H1 (cell line): ENCODE results near the gene MACIR. TPM values are rescaled to one million over a fixed set of nuclear protein-coding genes. Genes with fewer than 3 reads are reported as not detected.

Experiments
- CTCF ChIA-PET: fragments of 300-600 bp; sonication (Branson Sonifier 250); formaldehyde crosslinking; loops from one replicate; lab custom pipeline; 2021; ENCODE audit not compliant: partially characterized antibody; lab: Charles Lee
- POLR2A ChIA-PET: fragments of 300-600 bp; sonication (Branson Sonifier 250); formaldehyde crosslinking; loops from one replicate; lab custom pipeline; 2021; ENCODE audit warnings: inconsistent platforms; ENCODE audit not compliant: partially characterized antibody; lab: Charles Lee
- DNase-seq, 2 experiments: peaks; one replicate each; pipeline versions ENCODE4 v3.0.0 to v3.0.0-alpha.2; 2010 to 2022; ENCODE audit warnings: low spot score in 2 of 2, low read depth in 1 of 2, mixed read lengths in 1 of 2
- FAIRE-seq: peaks from 2 replicates; lab custom pipeline; 2011; peaks lifted over from hg19 to GRCh38; lab: Jason Lieb, UNC
- H2AFZ ChIP-seq: 2 replicates; pipeline ENCODE4 v1.8.1; 2012; ENCODE audit warnings: low read length, inconsistent platforms
- H2AK5ac ChIP-seq: 2 replicates; pipeline ENCODE4 v1.6.1; 2013; ENCODE audit warnings: low read depth, low read length
- H2BK120ac ChIP-seq: replicated peaks from 2 replicates; pipeline ENCODE3; 2013; ENCODE audit warnings: low read depth, low read length, inconsistent platforms
- H2BK12ac ChIP-seq: 2 replicates; pipeline ENCODE4 v1.6.1; 2013; ENCODE audit warnings: low read depth, low read length
- H2BK15ac ChIP-seq: 2 replicates; pipeline ENCODE4 v1.6.1; 2013; ENCODE audit warnings: low read length
- H2BK20ac ChIP-seq: 2 replicates; pipeline ENCODE4 v1.6.1; 2013; ENCODE audit warnings: low read length
- H2BK5ac ChIP-seq: 2 replicates; pipeline ENCODE4 v1.6.1; 2013; ENCODE audit warnings: low read depth, low read length
- H3K14ac ChIP-seq: 2 replicates; pipeline ENCODE4 v1.6.1; 2013; ENCODE audit warnings: inconsistent platforms; ENCODE audit not compliant: insufficient read length
- H3K18ac ChIP-seq: 2 replicates; pipeline ENCODE4 v1.6.1; 2013; ENCODE audit warnings: low read length; ENCODE audit errors: extremely low read depth
- H3K23ac ChIP-seq: 2 replicates; pipeline ENCODE4 v1.6.1; 2013; ENCODE audit warnings: inconsistent platforms; ENCODE audit not compliant: insufficient read length
- H3K23me2 ChIP-seq: 2 replicates; pipeline ENCODE4 v1.6.1; 2013; ENCODE audit warnings: low read depth, low read length
- H3K27ac ChIP-seq: 2 replicates; pipeline ENCODE4 v1.6.1; 2011; ENCODE audit warnings: low read depth, low read length, inconsistent platforms
- H3K27me3 ChIP-seq, 4 experiments: replicated peaks in 1 of 4; 1 replicate in 1 of 4; 2 replicates in 3 of 4; pipeline versions ENCODE4 v1.6.1 to v1.8.1; 2011 to 2013; ENCODE audit warnings: low read length in 3 of 4, mild to moderate bottlenecking in 3 of 4, inconsistent platforms in 2 of 4, mixed read lengths in 2 of 4, moderate library complexity in 1 of 4; ENCODE audit not compliant: control insufficient read depth in 3 of 4, insufficient read depth in 3 of 4; ENCODE audit errors: extremely low read depth in 1 of 4
- H3K36me3 ChIP-seq, 4 experiments: 2 replicates each; pipeline versions ENCODE4 v1.6.1 to v1.8.1; 2011 to 2013; ENCODE audit warnings: mild to moderate bottlenecking in 4 of 4, low read length in 3 of 4, moderate library complexity in 2 of 4, control low read depth in 1 of 4, inconsistent platforms in 1 of 4; ENCODE audit not compliant: insufficient read depth in 4 of 4, control insufficient read depth in 2 of 4
- H3K4ac ChIP-seq: replicated peaks from 2 replicates; pipeline ENCODE3; 2013; ENCODE audit warnings: low read length, low read depth, mixed read lengths, inconsistent platforms; ENCODE audit not compliant: insufficient read length
- H3K4me1 ChIP-seq, 4 experiments: replicated peaks in 1 of 4; 1 replicate in 1 of 4; 2 replicates in 3 of 4; pipeline versions ENCODE4 v1.6.1 to v1.8.1; 2011 to 2013; ENCODE audit warnings: low read length in 3 of 4, inconsistent platforms in 2 of 4, mixed read lengths in 1 of 4; ENCODE audit not compliant: insufficient read depth in 4 of 4, control insufficient read depth in 3 of 4
- H3K4me2 ChIP-seq, 2 experiments: 2 replicates each; pipeline versions ENCODE4 v1.6.1 to v1.8.1; 2011 to 2013; ENCODE audit warnings: low read depth in 2 of 2, low read length in 2 of 2, control low read depth in 1 of 2, inconsistent platforms in 1 of 2, mild to moderate bottlenecking in 1 of 2; ENCODE audit not compliant: insufficient read depth in 1 of 2
- H3K4me3 ChIP-seq, 4 experiments: fragments of 200-600, 300-600 bp in 1 of 4; sonication (generic), shearing (Covaris generic), sonication (Bioruptor Twin) in 1 of 4; 2 replicates each; pipeline versions ENCODE4 v1.5.1 to v1.8.1; 2011 to 2016; ENCODE audit warnings: low read length in 4 of 4, low read depth in 3 of 4, control low read depth in 2 of 4, inconsistent platforms in 2 of 4, mild to moderate bottlenecking in 2 of 4, mixed read lengths in 1 of 4, moderate library complexity in 1 of 4; ENCODE audit not compliant: insufficient read depth in 2 of 4; ENCODE audit errors: extremely low read depth in 1 of 4
- H3K56ac ChIP-seq: replicated peaks from 2 replicates; pipeline ENCODE3; 2013; ENCODE audit warnings: low read depth, mild to moderate bottlenecking, mixed read lengths, low read length, inconsistent platforms; ENCODE audit not compliant: insufficient read length
- H3K79me1 ChIP-seq: 2 replicates; pipeline ENCODE4 v1.6.1; 2013; ENCODE audit warnings: low read depth, low read length, control low read depth
- H3K79me2 ChIP-seq, 2 experiments: 2 replicates each; pipeline versions ENCODE4 v1.6.1 to v1.8.1; 2012 to 2013; ENCODE audit warnings: low read length in 2 of 2, mild to moderate bottlenecking in 2 of 2, inconsistent platforms in 1 of 2; ENCODE audit not compliant: insufficient read depth in 2 of 2, control insufficient read depth in 1 of 2
- H3K9ac ChIP-seq, 4 experiments: replicated peaks in 1 of 4; 1 replicate in 1 of 4; 2 replicates in 3 of 4; pipeline versions ENCODE4 v1.6.1 to v1.8.1; 2011 to 2013; ENCODE audit warnings: low read depth in 3 of 4, low read length in 3 of 4, control low read depth in 2 of 4, mild to moderate bottlenecking in 2 of 4, moderate library complexity in 2 of 4, inconsistent platforms in 1 of 4; ENCODE audit errors: extremely low read depth in 1 of 4
- H3K9me3 ChIP-seq, 2 experiments: 2 replicates each; pipeline versions ENCODE4 v1.6.1 to v1.8.1; 2012 to 2013; ENCODE audit warnings: mild to moderate bottlenecking in 2 of 2, moderate library complexity in 2 of 2, control low read depth in 1 of 2, inconsistent platforms in 1 of 2, low read depth in 1 of 2, low read length in 1 of 2, mixed read lengths in 1 of 2; ENCODE audit not compliant: insufficient read depth in 2 of 2
- H4K20me1 ChIP-seq, 2 experiments: replicated peaks in 1 of 2; 2 replicates each; pipeline versions ENCODE3 to v1.8.1; 2011 to 2013; ENCODE audit warnings: inconsistent platforms in 2 of 2, low read length in 2 of 2, mild to moderate bottlenecking in 1 of 2; ENCODE audit not compliant: insufficient read depth in 2 of 2, control insufficient read depth in 1 of 2
- H4K5ac ChIP-seq: 2 replicates; pipeline ENCODE4 v1.6.1; 2013; ENCODE audit warnings: low read length, low read depth, mixed read lengths, inconsistent platforms; ENCODE audit not compliant: insufficient read length
- H4K8ac ChIP-seq: 2 replicates; pipeline ENCODE4 v1.8.0; 2013; ENCODE audit warnings: mild to moderate bottlenecking, moderate library complexity, low read length, inconsistent platforms; ENCODE audit not compliant: insufficient read depth; ENCODE audit errors: extremely low read depth
- H4K91ac ChIP-seq: replicated peaks from 2 replicates; pipeline ENCODE3; 2013; ENCODE audit warnings: low read length, mixed read lengths, inconsistent platforms; ENCODE audit not compliant: insufficient read length
- CBX5 ChIP-seq: fragments of 300-800, 300-1000 bp; sonication (generic); IDR thresholded peaks from 2 replicates; pipeline ENCODE4 v1.7.1; 2016; ENCODE audit warnings: antibody characterized with exemption, low read length, low read depth
- CEBPB ChIP-seq: IDR thresholded peaks from 2 replicates; pipeline ENCODE4 v1.6.1; 2012; ENCODE audit warnings: low read depth, low read length
- CREB1 ChIP-seq: IDR thresholded peaks from 2 replicates; pipeline ENCODE4 v1.6.1; 2012; ENCODE audit warnings: inconsistent platforms
- CTBP2 ChIP-seq: IDR thresholded peaks from 2 replicates; pipeline ENCODE4 v1.7.0; 2011; ENCODE audit warnings: borderline replicate concordance, mild to moderate bottlenecking, moderate library complexity, mixed read lengths, low read length; ENCODE audit not compliant: insufficient read depth, insufficient read length
- EP300 ChIP-seq, 2 experiments: IDR thresholded peaks; 1 replicate in 1 of 2; 2 replicates in 1 of 2; pipeline ENCODE4 v1.6.1; 2011 to 2012; ENCODE audit warnings: low read depth in 2 of 2, low read length in 2 of 2, mild to moderate bottlenecking in 2 of 2, borderline replicate concordance in 1 of 2, inconsistent platforms in 1 of 2, moderate library complexity in 1 of 2
- FOSL1 ChIP-seq: IDR thresholded peaks from 2 replicates; pipeline ENCODE4 v1.6.1; 2011; ENCODE audit warnings: mild to moderate bottlenecking, low read depth, low read length, moderate library complexity; ENCODE audit not compliant: insufficient read depth
- KDM4A ChIP-seq: IDR thresholded peaks from one replicate; pipeline ENCODE4 v1.7.1; 2012; ENCODE audit warnings: low read depth, mild to moderate bottlenecking, moderate library complexity, low read length, inconsistent platforms; ENCODE audit not compliant: severe bottlenecking
- MAFK ChIP-seq: IDR thresholded peaks from 2 replicates; pipeline ENCODE4 v1.6.1; 2012; ENCODE audit warnings: low read depth, mild to moderate bottlenecking, improper control_type of control experiment, low read length
- NANOG ChIP-seq: IDR thresholded peaks from 2 replicates; pipeline ENCODE4 v1.6.1; 2011; ENCODE audit warnings: low read length, low read depth, mild to moderate bottlenecking, inconsistent platforms; ENCODE audit not compliant: insufficient read depth, poor library complexity, severe bottlenecking
- PHF8 ChIP-seq: fragments of 200-600 bp; sonication (generic); conservative IDR thresholded peaks from 2 replicates; pipeline ENCODE4 v1.7.1; 2012; ENCODE audit warnings: low read depth, mild to moderate bottlenecking, inconsistent platforms, low read length, moderate library complexity
- RFX5 ChIP-seq: IDR thresholded peaks from 2 replicates; pipeline ENCODE4 v1.6.1; 2011; ENCODE audit warnings: low read depth, low read length, improper control_type of control experiment, borderline replicate concordance
- TEAD4 ChIP-seq: IDR thresholded peaks from 2 replicates; pipeline ENCODE4 v1.6.1; 2012; ENCODE audit warnings: low read depth, low read length, inconsistent platforms, mixed read lengths
- WGBS, 2 experiments: shearing (Covaris generic) in 1 of 2; methylation state at CpG; one replicate each; pipeline versions ENCODE4 v1.1.6 to v1.1.7; 2013 to 2015; ENCODE audit warnings: low lambda C conversion rate in 2 of 2, mixed read lengths in 2 of 2, inconsistent platforms in 1 of 2, low coverage in 1 of 2, missing lambda C conversion rate in 1 of 2; ENCODE audit not compliant: insufficient replicate concordance in 2 of 2, insufficient coverage in 1 of 2, insufficient read length in 1 of 2; ENCODE audit errors: extremely low coverage in 1 of 2, missing lambda C conversion rate in 1 of 2; 5-methylcytosine and 5-hydroxymethylcytosine counted together
- polyA plus RNA-seq, 7 experiments: library from polyadenylated mRNA; depleted of rRNA in 3 of 7; stranded (reverse) in 5 of 7; unstranded in 2 of 7; fragments of >200 nt in 5 of 7; fragments of 200-250 nt in 2 of 7; gene quantifications; 1 replicate in 5 of 7; 2 replicates in 1 of 7; 4 replicates in 1 of 7; pipeline versions ENCODE4 v1.2.1 to v1.2.3, GENCODE V29; 2011 to 2013; ENCODE audit warnings: missing spikeins in 2 of 7, mixed read lengths in 2 of 7
- total RNA-seq: library from RNA; stranded (reverse); fragmentation: NEBNext Ultra II Directional; extraction: Animal tissue kit (Norgen Biotek cat#: 25700); gene quantifications from 2 replicates; pipeline ENCODE4 v1.2.1, GENCODE V29; 2021
- TF ChIP-seq, protein P1 (sequence below): IDR thresholded peaks from 2 replicates; pipeline ENCODE4 v1.6.1; 2011; ENCODE audit warnings: low read length, improper control_type of control experiment

Gene MACIR
- total and polyA plus RNA-seq, 2 of the 8 experiments (the other 6 are each of a cell fraction or from before 2014, with no cell fraction given) = 8.0 to 19.2 TPM

GRCh38 chr5:103275851-103276250 lies 17.3 kb downstream of the MACIR start:
- 92% methylated on average over 12 of the region's 12 CpGs; no CpG with 5 or more reads in 1 of the 2 experiments for WGBS, 2 experiments
- Histone ChIP-seq H4K5ac (no peak overlapping the region), H2BK12ac (no peak overlapping the region), H3K27me3 (no peaks in the 10 kb centered on the region), H2BK5ac (no peak overlapping the region), H2AFZ (no peak overlapping the region), H4K8ac (no peak overlapping the region), H3K18ac (no peak overlapping the region), H3K4me1 (peaks cover 0 to 5% (median 1%) of the 10 kb centered on the region in 4 experiments; a peak in 2 of 7 replicates), H2AK5ac (no peak overlapping the region), H3K36me3 (peaks cover 4 to 10% (median 4%) of the 10 kb centered on the region in 4 experiments; a peak in 6 of 8 replicates), H3K4me2 (no peak overlapping the region), H3K79me1 (peaks cover 4% of the 10 kb centered on the region), H2BK20ac (no peak overlapping the region), H3K23me2 (no peaks in the 10 kb centered on the region), H3K56ac (no peak overlapping the region), H3K79me2 (peaks cover 3 to 43% of the 10 kb centered on the region in 2 experiments; a peak in 3 of 4 replicates), H2BK120ac (no peak overlapping the region), H3K9ac (no peak overlapping the region), H4K20me1 (peaks cover 5 to 7% of the 10 kb centered on the region in 2 experiments), H4K91ac (no peak overlapping the region), H3K4ac (no peak overlapping the region), H3K4me3 (no peak overlapping the region), H3K23ac (no peak overlapping the region), H3K27ac (no peak overlapping the region), H3K9me3 (no peaks in the 10 kb centered on the region), H2BK15ac (no peak overlapping the region), H3K14ac (no peak overlapping the region)
- ChIA-PET POLR2A (no interaction called here), CTCF (interaction anchor here (0.6 to 1.0 kb wide), 2 partner anchors 13 to 98 kb away, joined by 3 read pairs; no protein-coding TSS in a partner anchor)
- no peak for DNase-seq
- TF ChIP-seq EP300 (IDR thresholded peaks at IDR 0.05; ENCODE audit: borderline replicate concordance in 1 of 2, low read depth in 2 of 2, low read length in 2 of 2) = no peak
- no peak for TF ChIP-seq TEAD4
- no peak for TF ChIP-seq CREB1
- no peak for TF ChIP-seq KDM4A
- TF ChIP-seq PHF8 = no peak
- no peak for TF ChIP-seq FOSL1
- TF ChIP-seq NANOG = no peak
- TF ChIP-seq, protein P1, sequence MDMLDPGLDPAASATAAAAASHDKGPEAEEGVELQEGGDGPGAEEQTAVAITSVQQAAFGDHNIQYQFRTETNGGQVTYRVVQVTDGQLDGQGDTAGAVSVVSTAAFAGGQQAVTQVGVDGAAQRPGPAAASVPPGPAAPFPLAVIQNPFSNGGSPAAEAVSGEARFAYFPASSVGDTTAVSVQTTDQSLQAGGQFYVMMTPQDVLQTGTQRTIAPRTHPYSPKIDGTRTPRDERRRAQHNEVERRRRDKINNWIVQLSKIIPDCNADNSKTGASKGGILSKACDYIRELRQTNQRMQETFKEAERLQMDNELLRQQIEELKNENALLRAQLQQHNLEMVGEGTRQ = no peak
- TF ChIP-seq CEBPB = no peak
- TF ChIP-seq CBX5 = no peak
- TF ChIP-seq CTBP2 = no peak
- TF ChIP-seq MAFK = no peak
- no peak for TF ChIP-seq RFX5
- FAIRE-seq = no peak
